Measurements from ENCODE around the gene TUBGCP6.

- TF ChIP-seq POLR2AphosphoS5 (IDR thresholded peaks at IDR 0.05; ENCODE audit: low read depth, low read length) = no peak
- no peak for TF ChIP-seq TAF1 (IDR thresholded peaks at IDR 0.05; ENCODE audit: borderline replicate concordance, low read depth, low read length)
These were observed 61.5 kb downstream of the TUBGCP6 start for GRCh38 chr22:50183141-50183971.

Data from GM12892 (cell line).